Osteoblast (primary cell): Measurements from ENCODE around the gene IL31. TPM values are rescaled to one million over a fixed set of nuclear protein-coding genes. Genes with fewer than 3 reads are reported as not detected.
A peak's percentile ranks its signal among the peaks of the same experiment; 100 is the strongest.
"Not testable (repeated sequence)": the region's sequence is repeated elsewhere in the genome, so short reads cannot be mapped to it uniquely, and the experiment has no call there.

ENCODE experiments used
- DNase-seq: peaks from one replicate; pipeline ENCODE4 v3.0.0; 2011; ENCODE audit warnings: low spot score, mixed read lengths; ENCODE audit not compliant: insufficient read length; ENCODE audit errors: missing footprints
- H2AFZ ChIP-seq: 2 replicates; pipeline ENCODE4 v1.6.0; 2011; ENCODE audit warnings: mild to moderate bottlenecking, low read length
- H3K27ac ChIP-seq: 2 replicates; pipeline ENCODE4 v1.5.1; 2011; ENCODE audit warnings: mild to moderate bottlenecking, low read depth, low read length, moderate library complexity
- H3K27me3 ChIP-seq: 2 replicates; pipeline ENCODE4 v1.6.0; 2012; ENCODE audit warnings: mild to moderate bottlenecking, control low read depth, inconsistent platforms, low read length, moderate library complexity; ENCODE audit not compliant: insufficient read depth
- H3K36me3 ChIP-seq: 2 replicates; pipeline ENCODE4 v1.5.1; 2011; ENCODE audit warnings: mild to moderate bottlenecking, low read length, control low read depth, moderate library complexity; ENCODE audit not compliant: insufficient read depth
- H3K4me1 ChIP-seq: 2 replicates; pipeline ENCODE4 v1.5.1; 2011; ENCODE audit warnings: mild to moderate bottlenecking, low read length, control low read depth, moderate library complexity; ENCODE audit not compliant: insufficient read depth
- H3K4me2 ChIP-seq: 2 replicates; pipeline ENCODE4 v1.6.0; 2011; ENCODE audit warnings: mild to moderate bottlenecking, low read length; ENCODE audit not compliant: insufficient read depth
- H3K4me3 ChIP-seq: fragments of 200-600 bp; sonication (generic); 3 replicates; pipeline ENCODE4 v1.5.1; 2012; ENCODE audit warnings: mild to moderate bottlenecking, low read length, inconsistent platforms; ENCODE audit not compliant: insufficient read depth
- H3K79me2 ChIP-seq: 2 replicates; pipeline ENCODE4 v1.6.0; 2012; ENCODE audit warnings: mild to moderate bottlenecking, low read length, control low read depth, inconsistent platforms; ENCODE audit not compliant: insufficient read depth
- H3K9me3 ChIP-seq: 2 replicates; pipeline ENCODE4 v1.5.1; 2011; ENCODE audit warnings: low read depth, low read length, control low read depth
- H4K20me1 ChIP-seq: 2 replicates; pipeline ENCODE4 v1.6.0; 2012; ENCODE audit warnings: mild to moderate bottlenecking, low read length, control low read depth; ENCODE audit not compliant: insufficient read depth
- CTCF ChIP-seq: IDR thresholded peaks from 2 replicates; pipeline ENCODE4 v1.5.1; 2011; ENCODE audit warnings: mild to moderate bottlenecking, low read depth, low read length, moderate library complexity; ENCODE audit errors: extremely low read depth
- total RNA-seq: library from RNA; depleted of rRNA; stranded (reverse); fragments of >200 nt; gene quantifications from 2 replicates; pipeline ENCODE4 v1.2.3, GENCODE V29; 2012

Gene IL31
- total RNA-seq, 1 donor, result not detected

GRCh38 chr12:122184517-122184916 lies 10.5 kb upstream of the IL31 start:
- no peak overlapping the region for H3K4me3 ChIP-seq
- no peaks in the 10 kb centered on the region for H3K9me3 ChIP-seq
- peaks cover 4% of the 10 kb centered on the region for H3K4me1 ChIP-seq
- no peak overlapping the region for H3K27ac ChIP-seq
- no peaks in the 10 kb centered on the region for H3K79me2 ChIP-seq
- no peak overlapping the region for H3K4me2 ChIP-seq
- no peaks in the 10 kb centered on the region for H3K27me3 ChIP-seq
- H4K20me1 ChIP-seq, result no peaks in the 10 kb centered on the region
- H3K36me3 ChIP-seq, result no peaks in the 10 kb centered on the region
- no peak for DNase-seq
- no peak for TF ChIP-seq CTCF
- H2AFZ ChIP-seq, result no peak overlapping the region

DNA sequence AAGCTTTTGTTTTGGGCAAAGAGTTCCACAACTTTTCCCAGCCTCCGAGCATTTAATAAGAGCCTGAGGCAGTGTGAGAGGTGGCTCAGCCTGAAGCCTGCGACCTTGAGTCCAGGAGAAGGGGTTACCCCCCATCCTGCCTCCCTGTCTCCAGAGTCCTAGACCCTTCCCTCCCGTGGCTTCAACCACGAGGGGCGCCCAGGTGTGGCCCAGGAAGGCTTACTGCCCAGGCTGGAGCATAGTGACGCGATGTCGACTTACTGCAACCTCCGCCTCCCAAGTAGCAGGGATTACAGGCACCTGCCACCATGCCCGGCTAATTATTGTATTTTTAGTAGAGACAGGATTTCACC lies 9.5 kb upstream of the IL31 start:
- Histone ChIP-seq H3K27ac (no peak overlapping the region), H3K4me3 (peak overlapping the region; percentile 76), H4K20me1 (no peaks in the 10 kb centered on the region), H3K79me2 (no peaks in the 10 kb centered on the region), H3K36me3 (no peaks in the 10 kb centered on the region), H3K27me3 (no peaks in the 10 kb centered on the region), H2AFZ (peak overlapping the region; percentile 74), H3K9me3 (no peaks in the 10 kb centered on the region), H3K4me1 (peaks cover 4% of the 10 kb centered on the region), H3K4me2 (peak overlapping the region; percentile 75)
- no peak for TF ChIP-seq CTCF
- no peak for DNase-seq

GRCh38 chr12:122182887-122183587 lies 9.0 kb upstream of the IL31 start, which contains the start of gene LRRC43:
LRRC43 (plus strand) TSS chr12:122183123; CDS start chr12:122183145, 22 bp downstream.
- H3K9me3 ChIP-seq, result no peaks in the 10 kb centered on the region
- DNase-seq, result peak; percentile 95
- no peaks in the 10 kb centered on the region for H3K79me2 ChIP-seq
- no peaks in the 10 kb centered on the region for H3K36me3 ChIP-seq
- peak within 1 kb of the TSS; percentile 75 for H3K4me2 ChIP-seq
- no peak for TF ChIP-seq CTCF
- peaks cover 4% of the 10 kb centered on the region for H3K4me1 ChIP-seq
- peak within 1 kb of the TSS; percentile 76 for H3K4me3 ChIP-seq
- H4K20me1 ChIP-seq, result no peaks in the 10 kb centered on the region
- H3K27me3 ChIP-seq, result no peaks in the 10 kb centered on the region
- peak within 1 kb of the TSS; percentile 86 for H2AFZ ChIP-seq
- H3K27ac ChIP-seq, result no peak within 1 kb of the TSS

GRCh38 chr12:122176473-122176872 lies 2.5 kb upstream of the IL31 start:
- not testable (repeated sequence) for DNase-seq, H3K4me1 ChIP-seq, H3K4me2 ChIP-seq, H3K36me3 ChIP-seq, H2AFZ ChIP-seq, H3K27ac ChIP-seq, H3K4me3 ChIP-seq, H3K79me2 ChIP-seq, H4K20me1 ChIP-seq, H3K9me3 ChIP-seq, H3K27me3 ChIP-seq
